Motor neuron (in vitro differentiated cells): ENCODE measurements around the gene DCAF8. TPM values are rescaled to one million over a fixed set of nuclear protein-coding genes. Genes with fewer than 3 reads are reported as not detected.
A peak's percentile ranks its signal among the peaks of the same experiment; 100 is the strongest.

Source experiments
- ATAC-seq, 8 experiments: fragments of 200-7000 bp; cut with Tn5 transposase; replicated peaks in 6 of 8; 2 replicates each; pipeline ENCODE4 v1.8.0; 2021; ENCODE audit warnings: mild to moderate bottlenecking in 8 of 8, moderate library complexity in 8 of 8
- H3K27ac ChIP-seq, 2 donors: fragments of 250-450 bp; sonication (Bioruptor Pico); 2 replicates each; pipeline ENCODE4 v1.9.0; 2021; ENCODE audit warnings: antibody characterized with exemption in 2 of 2, mild to moderate bottlenecking in 2 of 2, moderate library complexity in 1 of 2
- H3K4me1 ChIP-seq, 2 donors: fragments of 250-450 bp; sonication (Bioruptor Pico); replicated peaks in 1 of 2; 2 replicates each; pipeline ENCODE4 v1.6.1; 2021; ENCODE audit warnings: antibody characterized with exemption in 2 of 2, mild to moderate bottlenecking in 2 of 2, moderate library complexity in 1 of 2
- H3K4me3 ChIP-seq, 5 donors: fragments of 250-450 bp; sonication (Bioruptor Pico); 2 replicates each; pipeline ENCODE4 v1.9.0; 2021; ENCODE audit warnings: antibody characterized with exemption in 5 of 5, mild to moderate bottlenecking in 5 of 5, moderate library complexity in 4 of 5
- WGBS, 10 experiments: fragments of 450-650 bp; shearing (Covaris generic); methylation state at CpG; one replicate each; pipeline ENCODE4 v1.0.0; 2022; 5-methylcytosine and 5-hydroxymethylcytosine counted together
- in situ Hi-C, 9 experiments: fragments of 400-800 bp; cut with MboI; loops; one replicate each; pipeline ENCODE4 v1.15.0; 2021; ENCODE audit warnings: low sequenced_read_pairs in 9 of 9, low pct_unique_long_range_greater_than_20kb in 2 of 9; ENCODE audit not compliant: unreplicated experiment in 9 of 9
- total RNA-seq, 8 experiments: library from RNA; unstranded; fragments of 300-600 nt; gene quantifications; 2 replicates each; pipeline versions ENCODE4 v1.2.3 to v1.2.4, GENCODE V29; 2022

The DCAF8 gene
- total RNA-seq, 8 experiments from 2014 or later, result 81.9 to 232 (median 129) TPM

DNA sequence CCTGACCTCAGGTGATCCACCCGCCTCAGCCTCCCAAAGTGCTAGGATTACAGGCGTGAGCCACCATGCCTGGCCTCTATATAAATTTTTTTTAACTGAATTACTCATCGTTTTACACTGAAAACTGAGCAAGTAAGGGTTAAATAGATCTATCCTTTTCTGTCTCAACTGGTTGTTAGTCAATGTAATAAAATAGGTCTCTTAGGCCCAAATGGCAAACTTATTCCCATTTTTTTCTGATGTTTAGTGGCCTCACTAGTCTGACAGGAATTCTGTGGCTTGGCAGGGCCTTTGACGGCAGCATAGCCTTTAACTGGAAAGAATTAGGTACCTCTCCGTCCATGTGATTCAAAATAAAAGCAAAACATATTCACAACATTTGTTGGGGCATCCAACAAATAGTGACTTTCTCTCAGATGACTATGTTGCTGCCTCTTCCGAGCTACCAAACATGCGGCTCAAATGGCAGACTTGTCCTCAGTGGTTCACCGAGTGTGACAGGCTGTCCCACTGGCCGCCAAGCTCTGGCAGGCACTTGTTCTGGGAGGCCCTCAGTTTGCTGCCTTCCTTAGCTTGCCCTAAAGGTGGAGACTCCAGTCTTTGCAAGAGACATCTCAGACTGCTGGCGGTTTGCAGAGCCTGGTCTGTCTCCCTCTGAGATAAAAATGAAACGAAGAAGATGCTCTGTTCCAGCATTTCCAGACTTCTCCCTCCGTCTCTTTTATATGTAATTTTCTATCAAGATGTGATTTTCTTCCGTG is 93.6 kb downstream of the DCAF8 start:
- H3K4me3 ChIP-seq, result no peak overlapping the region
- no peak overlapping the region for H3K27ac ChIP-seq
- ATAC-seq, result peak in 4 of 8 experiments; percentile 20 to 48 (median 41)
- 25 to 91% (median 51%) methylated on average over 2 to 13 of the region's 13 CpGs for WGBS, 10 experiments
- H3K4me1 ChIP-seq, result peaks cover 22 to 31% of the 10 kb centered on the region in 2 donors
- in situ Hi-C loops, result no loop called here

DNA sequence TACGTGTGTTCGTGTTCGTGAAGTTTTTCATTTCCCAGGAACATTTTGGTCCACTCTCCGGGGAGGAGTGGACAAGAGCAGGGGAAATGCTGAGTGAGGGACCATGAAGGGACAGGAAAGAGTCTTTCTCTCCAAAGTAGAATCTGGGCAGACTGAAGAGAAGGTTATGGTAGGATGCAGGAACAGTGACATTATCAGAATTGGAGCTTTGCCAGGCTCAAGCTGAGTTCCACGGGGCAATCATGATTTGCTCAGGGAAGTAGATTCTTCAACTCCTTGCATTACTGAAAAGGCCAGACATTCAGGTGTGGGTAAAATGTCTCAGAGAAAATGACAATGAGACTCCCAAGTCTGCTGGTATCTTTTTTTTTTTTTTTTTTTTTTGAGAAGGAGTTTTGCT is 94.3 kb downstream of the DCAF8 start:
- peaks cover 22 to 31% of the 10 kb centered on the region in 2 donors for H3K4me1 ChIP-seq

DNA sequence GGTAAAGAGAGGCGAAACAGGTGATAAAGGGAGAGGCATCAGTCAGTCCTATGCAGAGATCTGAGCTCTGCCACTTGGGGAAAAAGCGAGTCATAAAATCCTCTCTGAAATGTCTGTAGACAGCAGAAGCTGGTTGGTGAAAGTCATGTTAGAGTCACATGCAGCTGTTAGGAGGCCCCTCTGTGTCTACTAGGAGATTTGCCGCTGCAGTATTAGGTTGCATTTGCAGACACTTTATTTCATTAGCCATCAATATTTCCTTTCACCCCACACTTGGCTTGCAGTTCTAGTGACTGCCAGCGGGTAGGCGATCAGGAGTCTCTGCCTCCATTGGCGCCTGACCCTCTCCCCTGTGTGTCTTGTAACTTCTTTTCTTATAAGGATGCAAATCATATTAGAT is 94.8 kb downstream of the DCAF8 start:
- in situ Hi-C loops, result no loop called here
- Histone ChIP-seq H3K27ac (no peak overlapping the region), H3K4me3 (no peak overlapping the region), H3K4me1 (peaks cover 22 to 31% of the 10 kb centered on the region in 2 donors)
- 69 to 100% (median 92%) methylated on average over 2 to 6 of the region's 6 CpGs; no CpG with 5 or more reads in 2 of the 10 experiments for WGBS, 10 experiments
- ATAC-seq, result no peak

More for the DNA sequence above, 94.3 kb downstream of the DCAF8 start:
- in situ Hi-C loops, result no loop called here
- 49 to 100% (median 82%) methylated on average over 2 to 5 of the region's 5 CpGs; no CpG with 5 or more reads in 1 of the 10 experiments for WGBS, 10 experiments
- H3K4me3 ChIP-seq, result no peak overlapping the region
- H3K27ac ChIP-seq, result no peak overlapping the region
- no peak for ATAC-seq

DNA sequence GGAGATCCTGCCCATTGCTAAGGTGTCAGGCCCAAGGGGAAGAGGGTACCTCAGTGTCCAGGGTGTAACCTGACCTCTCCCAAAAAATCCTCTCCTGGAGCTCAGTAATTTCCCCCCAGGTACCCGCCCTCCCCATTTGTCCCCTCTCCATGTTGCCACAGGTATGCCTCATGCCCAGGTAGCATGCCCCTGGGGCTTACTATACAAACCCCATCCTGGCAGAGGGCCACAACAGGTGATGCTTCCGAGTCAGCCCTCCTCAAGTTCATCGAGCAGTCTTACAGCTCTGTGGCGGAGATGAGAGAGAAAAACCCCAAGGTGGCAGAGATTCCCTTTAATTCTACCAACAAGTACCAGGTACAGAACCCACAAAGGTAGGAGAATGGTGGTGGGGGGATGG is 95.3 kb downstream of the DCAF8 start:
- no peak for ATAC-seq
- Histone ChIP-seq H3K27ac (no peak overlapping the region), H3K4me3 (no peak overlapping the region), H3K4me1 (peaks cover 19 to 27% of the 10 kb centered on the region in 2 donors)
- in situ Hi-C loops, result no loop called here
- WGBS, 10 experiments, result 83 to 100% (median 93%) methylated on average over 1 to 3 of the region's 4 CpGs; no CpG with 5 or more reads in 6 of the 10 experiments

DNA sequence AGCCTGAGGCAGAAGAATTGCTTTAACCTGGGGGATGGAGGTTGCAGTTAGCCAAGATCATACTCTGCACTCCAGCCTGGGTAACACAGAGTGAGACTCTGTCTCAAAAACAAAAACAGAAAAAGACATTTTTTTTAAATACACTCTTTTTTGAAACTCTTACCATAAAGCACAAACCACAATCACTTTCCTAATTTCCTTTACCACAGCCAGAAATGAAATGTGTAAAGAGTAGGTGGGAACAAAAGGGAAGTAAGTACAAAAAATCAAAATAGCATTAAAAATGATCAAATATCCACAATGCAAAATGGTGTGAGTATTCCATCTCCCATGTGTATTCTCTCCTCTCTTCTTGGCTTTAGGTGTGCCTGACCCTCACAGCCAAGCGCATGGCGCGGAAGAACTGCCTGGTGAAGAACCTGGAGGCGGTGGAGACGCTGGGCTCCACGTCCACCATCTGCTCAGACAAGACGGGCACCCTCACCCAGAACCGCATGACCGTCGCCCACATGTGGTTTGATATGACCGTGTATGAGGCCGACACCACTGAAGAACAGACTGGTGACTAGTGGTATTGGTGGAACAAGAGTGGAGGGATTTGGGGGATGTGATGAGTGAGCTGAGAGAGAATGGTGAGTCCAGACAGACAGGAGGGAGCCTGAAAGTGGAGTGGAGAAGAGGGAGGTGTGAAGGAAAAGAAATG is 96.0 kb downstream of the DCAF8 start:
- H3K27ac ChIP-seq, result no peak overlapping the region
- H3K4me3 ChIP-seq, result no peak overlapping the region
- H3K4me1 ChIP-seq, result peaks cover 13 to 20% of the 10 kb centered on the region in 2 donors
- in situ Hi-C loops, result no loop called here
- WGBS, 10 experiments, result 59 to 100% (median 78%) methylated on average over 2 to 12 of the region's 12 CpGs; no CpG with 5 or more reads in 1 of the 10 experiments
- no peak for ATAC-seq

Other genes starting within 250 kb of the DCAF8 start
- gene PIGM, start 230.6 kb downstream of the DCAF8 start, total RNA-seq, result 10 to 100 TPM in 4 of 8 experiments, 1 to 10 TPM in 4; 5.5 to 12.3 (median 10.3) TPM
- gene KCNJ10, start 192.4 kb downstream of the DCAF8 start, total RNA-seq, result 1 to 10 TPM in 2 of 8 experiments, under 1 TPM in 6; 0.18 to 3.9 (median 0.50) TPM
- 1 to 10 TPM in 5 of 8 experiments, under 1 TPM in 3; 0.18 to 9.5 (median 3.8) TPM for gene KCNJ9, start 181.0 kb downstream of the DCAF8 start, total RNA-seq
- 10 to 100 TPM; 18.6 to 47.4 (median 39.4) TPM for gene IGSF8, start 163.9 kb downstream of the DCAF8 start, total RNA-seq
- 10 to 100 TPM in 1 of 8 experiments, 1 to 10 TPM in 4, under 1 TPM in 3; 0.54 to 53.5 (median 1.2) TPM for gene ATP1A2, start 146.8 kb downstream of the DCAF8 start, total RNA-seq
- gene ATP1A4, start 110.9 kb downstream of the DCAF8 start, total RNA-seq, result under 1 TPM in 6 of 8 experiments, not detected in 2; 0.17 to 0.57 (median 0.21) TPM
- gene CASQ1, start 72.0 kb downstream of the DCAF8 start, total RNA-seq, result under 1 TPM in 7 of 8 experiments, not detected in 1; 0.16 to 0.81 (median 0.21) TPM
- gene PEA15, start 57.2 kb downstream of the DCAF8 start, total RNA-seq, result 100 to 1,000 TPM in 2 of 8 experiments, 10 to 100 TPM in 6; 26.4 to 322 (median 66.3) TPM
- 10 to 100 TPM; 27.4 to 55.5 (median 41.3) TPM for gene PEX19, start 22.6 kb upstream of the DCAF8 start, total RNA-seq
- 100 to 1,000 TPM; 134 to 326 (median 200) TPM for gene COPA, start 80.7 kb upstream of the DCAF8 start, total RNA-seq
- 10 to 100 TPM; 44.0 to 94.2 (median 68.4) TPM for gene NCSTN, start 80.8 kb upstream of the DCAF8 start, total RNA-seq
- gene NHLH1, start 104.5 kb upstream of the DCAF8 start, total RNA-seq, result 10 to 100 TPM in 3 of 8 experiments, 1 to 10 TPM in 1, under 1 TPM in 3, not detected in 1; 0.22 to 39.8 (median 4.7) TPM
- gene VANGL2, start 138.0 kb upstream of the DCAF8 start, total RNA-seq, result 10 to 100 TPM in 5 of 8 experiments, 1 to 10 TPM in 2, under 1 TPM in 1; 0.46 to 98.3 (median 54.1) TPM